IMR-90 (cell line): ENCODE data around the gene PLEKHF1. TPM values are rescaled to one million over a fixed set of nuclear protein-coding genes. Genes with fewer than 3 reads are reported as not detected.
"Not testable (repeated sequence)": the region's sequence is repeated elsewhere in the genome, so short reads cannot be mapped to it uniquely, and the experiment has no call there.

ENCODE experiments used
- ATAC-seq: fragments of 200-7000 bp; cut with Tn5 transposase; 2 replicates; pipeline ENCODE4 v1.9.1; 2020; ENCODE audit warnings: low read depth, mild to moderate bottlenecking, moderate library complexity
- BruUV-seq: library from RNA; stranded (reverse); fragments of 400-500 nt; replicated peaks from 2 replicates; lab custom pipeline; 2021; lab: Mats Ljungman, UMichigan
- CTCF ChIA-PET: fragments of 300-600 bp; formaldehyde crosslinking; extraction: SDS; loops from one replicate; lab custom pipeline; 2021; ENCODE audit warnings: antibody characterized with exemption; lab: Yijun Ruan, JAX
- POLR2A ChIA-PET: fragments of 300-600 bp; sonication (Branson Sonifier 250); formaldehyde crosslinking; loops from one replicate; lab custom pipeline; 2022; ENCODE audit warnings: antibody characterized with exemption; ENCODE audit not compliant: unreplicated experiment; lab: Charles Lee
- DNase-seq: peaks from one replicate; pipeline ENCODE4 v3.0.0; 2013
- H2AFZ ChIP-seq: replicated peaks from 2 replicates; pipeline ENCODE3; 2013; ENCODE audit warnings: low read length, mild to moderate bottlenecking; ENCODE audit not compliant: poor library complexity
- H2AK5ac ChIP-seq: 2 replicates; pipeline ENCODE4 v1.6.1; 2013; ENCODE audit warnings: low read depth, low read length, inconsistent platforms
- H2AK9ac ChIP-seq: replicated peaks from 2 replicates; pipeline ENCODE3; 2013; ENCODE audit warnings: mild to moderate bottlenecking, low read depth, low read length, moderate library complexity; ENCODE audit not compliant: poor library complexity
- H2BK120ac ChIP-seq: 2 replicates; pipeline ENCODE4 v1.6.1; 2013; ENCODE audit warnings: low read depth, low read length, inconsistent platforms
- H2BK15ac ChIP-seq: 3 replicates; pipeline ENCODE4 v1.6.1; 2013; ENCODE audit warnings: low read depth, low read length, inconsistent platforms
- H2BK20ac ChIP-seq: 2 replicates; pipeline ENCODE4 v1.6.1; 2013; ENCODE audit warnings: low read depth, mild to moderate bottlenecking, inconsistent platforms, low read length, moderate library complexity
- H2BK5ac ChIP-seq: 2 replicates; pipeline ENCODE4 v1.6.1; 2013; ENCODE audit warnings: mild to moderate bottlenecking, low read depth, low read length, inconsistent platforms; ENCODE audit not compliant: poor library complexity, severe bottlenecking
- H3K14ac ChIP-seq: replicated peaks from 2 replicates; pipeline ENCODE4 v1.6.1; 2013; ENCODE audit warnings: low read depth, low read length, inconsistent platforms
- H3K18ac ChIP-seq: 2 replicates; pipeline ENCODE4 v1.6.1; 2013; ENCODE audit warnings: low read depth, low read length, control low read depth
- H3K23ac ChIP-seq: 2 replicates; pipeline ENCODE4 v1.6.1; 2013; ENCODE audit warnings: low read depth, low read length, inconsistent platforms
- H3K27ac ChIP-seq: 2 replicates; pipeline ENCODE4 v1.5.1; 2013; ENCODE audit warnings: mild to moderate bottlenecking, control low read depth, low read length; ENCODE audit not compliant: insufficient read depth
- H3K27me3 ChIP-seq: 2 replicates; pipeline ENCODE4 v1.6.1; 2013; ENCODE audit warnings: low read length; ENCODE audit not compliant: control insufficient read depth, insufficient read depth
- H3K36me3 ChIP-seq: 2 replicates; pipeline ENCODE4 v1.6.1; 2013; ENCODE audit warnings: low read length, mixed read lengths; ENCODE audit not compliant: control insufficient read depth, insufficient read depth
- H3K4ac ChIP-seq: 2 replicates; pipeline ENCODE4 v1.6.1; 2013; ENCODE audit warnings: low read depth, low read length, inconsistent platforms
- H3K4me1 ChIP-seq: 2 replicates; pipeline ENCODE4 v1.6.1; 2013; ENCODE audit warnings: low read length, mixed read lengths; ENCODE audit not compliant: control insufficient read depth, insufficient read depth
- H3K4me2 ChIP-seq: 2 replicates; pipeline ENCODE4 v1.6.1; 2013; ENCODE audit warnings: low read depth, mild to moderate bottlenecking, control low read depth, low read length, moderate library complexity
- H3K4me3 ChIP-seq: 2 replicates; pipeline ENCODE4 v1.5.1; 2013; ENCODE audit warnings: low read depth, mild to moderate bottlenecking, control low read depth, low read length, moderate library complexity; ENCODE audit not compliant: insufficient read depth
- H3K56ac ChIP-seq: 2 replicates; pipeline ENCODE4 v1.6.1; 2013; ENCODE audit warnings: low read length, inconsistent platforms; ENCODE audit not compliant: insufficient read depth; ENCODE audit errors: extremely low read depth
- H3K79me1 ChIP-seq, 2 experiments: 2 replicates each; pipeline ENCODE4 v1.6.1; 2013; ENCODE audit warnings: low read length in 2 of 2, inconsistent platforms in 1 of 2, low read depth in 1 of 2
- H3K9ac ChIP-seq: 2 replicates; pipeline ENCODE4 v1.6.1; 2013; ENCODE audit warnings: low read depth, low read length, control low read depth
- H3K9me1 ChIP-seq: 2 replicates; pipeline ENCODE4 v1.6.1; 2013; ENCODE audit warnings: low read length, inconsistent platforms; ENCODE audit not compliant: insufficient read depth
- H3K9me3 ChIP-seq: 2 replicates; pipeline ENCODE4 v1.6.1; 2013; ENCODE audit warnings: low read length; ENCODE audit not compliant: control insufficient read depth, insufficient read depth
- H4K20me1 ChIP-seq: 2 replicates; pipeline ENCODE4 v1.6.1; 2013; ENCODE audit warnings: low read length, inconsistent platforms; ENCODE audit not compliant: insufficient read depth
- H4K5ac ChIP-seq: 2 replicates; pipeline ENCODE4 v1.6.1; 2013; ENCODE audit warnings: mild to moderate bottlenecking, low read depth, low read length, control low read depth
- H4K8ac ChIP-seq, 2 experiments: 2 replicates each; pipeline ENCODE4 v1.6.1; 2013; ENCODE audit warnings: low read depth in 2 of 2, low read length in 2 of 2, control low read depth in 1 of 2, inconsistent platforms in 1 of 2
- H4K91ac ChIP-seq: 2 replicates; pipeline ENCODE4 v1.6.1; 2013; ENCODE audit warnings: low read depth, low read length, inconsistent platforms; ENCODE audit not compliant: insufficient read depth
- NFE2L2 ChIP-seq: fragments of 150-350 bp; IDR thresholded peaks from 2 replicates; pipeline ENCODE4 v1.6.1; 2016; ENCODE audit warnings: low read depth, mild to moderate bottlenecking, low read length
- RAD21 ChIP-seq: IDR thresholded peaks from 2 replicates; pipeline ENCODE4 v1.6.1; 2012; ENCODE audit warnings: low read length, improper control_type of control experiment
- SMC3 ChIP-seq: fragments of 150-350 bp; IDR thresholded peaks from 2 replicates; pipeline ENCODE4 v1.6.1; 2016; ENCODE audit warnings: low read depth, mild to moderate bottlenecking, antibody characterized with exemption, low read length, moderate library complexity
- WGBS, 2 experiments: methylation state at CpG; one replicate each; pipeline versions ENCODE4 v1.1.5 to v1.1.7; 2013; ENCODE audit warnings: missing lambda C conversion rate in 2 of 2; ENCODE audit not compliant: insufficient read length in 1 of 2; ENCODE audit errors: extremely low coverage in 2 of 2; 5-methylcytosine and 5-hydroxymethylcytosine counted together
- dilution Hi-C: fragments of 300-500 bp; cut with HindIII; formaldehyde crosslinking; loops from one replicate; pipeline ENCODE4 v1.14.3; 2018; ENCODE audit warnings: low sequenced_read_pairs; ENCODE audit not compliant: unreplicated experiment
- in situ Hi-C: fragments of 300-500 bp; cut with MboI; formaldehyde crosslinking; loops from 3 replicates; pipeline ENCODE4 v1.14.3; 2019; ENCODE audit warnings: low sequenced_read_pairs, inconsistent platforms, mixed read lengths
- intact Hi-C: fragments of 100-400 bp; cut with micrococcal nuclease; formaldehyde crosslinking; loops from 2 replicates; pipeline ENCODE4 v1.10.0; 2022
- polyA plus RNA-seq, 3 experiments: library from polyadenylated mRNA; depleted of rRNA; stranded (reverse); fragments of >200 nt; gene quantifications; 2 replicates each; pipeline ENCODE4 v1.2.3, GENCODE V29; 2012; ENCODE audit warnings: low replicate concordance in 1 of 3
- total RNA-seq: library from RNA; depleted of rRNA; stranded (reverse); fragments of >200 nt; gene quantifications from 2 replicates; pipeline ENCODE4 v1.2.3, GENCODE V29; 2012

The PLEKHF1 gene
- total and polyA plus RNA-seq, 2 of the 4 experiments (the other 2 are of a cell fraction) = 5.0 to 6.6 TPM

GRCh38 chr19:29626386-29626785 lies 38.9 kb upstream of the PLEKHF1 start:
- H3K23ac ChIP-seq = no peak overlapping the region
- H3K9ac ChIP-seq = no peak overlapping the region
- dilution Hi-C loops (no loop called here), in situ Hi-C loops (no loop called here), intact Hi-C loops (no loop called here)
- ChIA-PET CTCF (interaction anchor here (0.6 kb wide), 1 partner anchor 14 kb away, joined by 3 read pairs; no protein-coding TSS in a partner anchor), POLR2A (no interaction called here)
- H3K4me2 ChIP-seq = no peak overlapping the region
- no peak overlapping the region for H2AK9ac ChIP-seq
- H3K27ac ChIP-seq = no peak overlapping the region
- H2BK120ac ChIP-seq = no peak overlapping the region
- no peak overlapping the region for H2BK15ac ChIP-seq
- H3K27me3 ChIP-seq = no peaks in the 10 kb centered on the region; the same call in 1 of the 2 replicates
- H2BK20ac ChIP-seq = no peak overlapping the region
- H3K79me1 ChIP-seq = no peaks in the 10 kb centered on the region
- no peak overlapping the region for H3K18ac ChIP-seq
- no peaks in the 10 kb centered on the region for H3K9me3 ChIP-seq
- H2AFZ ChIP-seq = no peak overlapping the region
- H2AK5ac ChIP-seq = no peak overlapping the region
- H3K4ac ChIP-seq = no peak overlapping the region
- H4K91ac ChIP-seq = no peak overlapping the region
- no TSS peak for BruUV-seq
- no peak overlapping the region for H3K56ac ChIP-seq
- H3K4me3 ChIP-seq = no peak overlapping the region
- DNase-seq (no peak), ATAC-seq (no peak)
- no peak overlapping the region for H2BK5ac ChIP-seq
- no peak overlapping the region for H4K5ac ChIP-seq
- no peak overlapping the region for H3K14ac ChIP-seq
- H4K8ac ChIP-seq = no peak overlapping the region
- H4K20me1 ChIP-seq = no peaks in the 10 kb centered on the region
- H3K9me1 ChIP-seq = no peaks in the 10 kb centered on the region
- WGBS, 2 experiments = 97% methylated on average over 5 of the region's 7 CpGs; no CpG with 5 or more reads in 1 of the 2 experiments
- TF ChIP-seq NFE2L2 = no peak
- no peak for TF ChIP-seq RAD21
- no peak for TF ChIP-seq SMC3
- no peaks in the 10 kb centered on the region for H3K4me1 ChIP-seq
- no peaks in the 10 kb centered on the region for H3K36me3 ChIP-seq

GRCh38 chr19:29626832-29627231 lies 38.4 kb upstream of the PLEKHF1 start:
- H4K91ac ChIP-seq, H4K8ac ChIP-seq, H3K56ac ChIP-seq, H4K20me1 ChIP-seq, DNase-seq, H3K79me1 ChIP-seq, intact Hi-C loops, H3K9ac ChIP-seq, in situ Hi-C loops, ATAC-seq, dilution Hi-C loops, H3K4me2 ChIP-seq, H2AK5ac ChIP-seq, H2BK15ac ChIP-seq, H3K14ac ChIP-seq, H3K4me1 ChIP-seq, BruUV-seq, H3K18ac ChIP-seq, H2BK5ac ChIP-seq, H2AK9ac ChIP-seq, CTCF ChIA-PET, H3K4ac ChIP-seq, H3K4me3 ChIP-seq, H3K27me3 ChIP-seq, POLR2A ChIA-PET, H3K9me1 ChIP-seq, H3K9me3 ChIP-seq, H2AFZ ChIP-seq, H3K23ac ChIP-seq, H3K36me3 ChIP-seq, H2BK20ac ChIP-seq, H3K27ac ChIP-seq, H2BK120ac ChIP-seq, H4K5ac ChIP-seq: not testable (repeated sequence)
- no CpG with 5 or more reads among the region's 9 CpGs for WGBS, 2 experiments
